ENCODE measurements around the gene COL4A1.

DNA sequence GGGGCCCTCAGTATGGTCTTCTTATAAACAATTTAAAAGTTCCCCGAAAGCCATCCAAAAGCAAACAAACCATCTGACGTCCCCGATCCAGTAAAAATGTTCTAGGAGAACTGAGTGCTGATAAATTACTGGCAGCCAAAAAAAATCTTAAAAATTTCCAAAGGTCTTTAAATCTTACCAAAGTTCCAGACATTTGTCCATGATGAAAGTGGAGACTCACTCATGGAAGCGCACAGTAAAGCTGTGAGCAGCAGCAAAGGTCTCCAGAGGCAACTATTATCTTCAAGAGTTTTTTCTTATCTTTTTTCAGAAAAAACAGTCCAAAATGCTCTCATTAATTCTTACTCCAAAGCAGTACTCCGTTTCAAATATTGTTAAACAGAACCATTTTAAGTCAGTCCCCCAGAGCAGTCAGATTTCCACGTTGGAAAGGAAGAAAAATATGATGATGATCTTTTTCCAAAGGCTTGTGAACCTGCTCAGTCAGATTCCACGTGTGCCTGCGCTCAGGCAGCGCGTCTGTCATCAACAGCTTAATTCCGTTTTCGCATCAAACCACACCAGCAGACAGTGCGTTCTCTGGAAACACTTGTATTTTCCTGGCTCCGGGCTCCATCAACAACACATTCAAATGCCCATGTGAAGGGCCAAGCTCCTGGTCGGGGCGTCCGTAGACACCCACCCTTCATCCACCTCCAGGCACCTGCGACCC lies 85.4 kb downstream of the COL4A1 start:
- TF ChIP-seq, protein P1, sequence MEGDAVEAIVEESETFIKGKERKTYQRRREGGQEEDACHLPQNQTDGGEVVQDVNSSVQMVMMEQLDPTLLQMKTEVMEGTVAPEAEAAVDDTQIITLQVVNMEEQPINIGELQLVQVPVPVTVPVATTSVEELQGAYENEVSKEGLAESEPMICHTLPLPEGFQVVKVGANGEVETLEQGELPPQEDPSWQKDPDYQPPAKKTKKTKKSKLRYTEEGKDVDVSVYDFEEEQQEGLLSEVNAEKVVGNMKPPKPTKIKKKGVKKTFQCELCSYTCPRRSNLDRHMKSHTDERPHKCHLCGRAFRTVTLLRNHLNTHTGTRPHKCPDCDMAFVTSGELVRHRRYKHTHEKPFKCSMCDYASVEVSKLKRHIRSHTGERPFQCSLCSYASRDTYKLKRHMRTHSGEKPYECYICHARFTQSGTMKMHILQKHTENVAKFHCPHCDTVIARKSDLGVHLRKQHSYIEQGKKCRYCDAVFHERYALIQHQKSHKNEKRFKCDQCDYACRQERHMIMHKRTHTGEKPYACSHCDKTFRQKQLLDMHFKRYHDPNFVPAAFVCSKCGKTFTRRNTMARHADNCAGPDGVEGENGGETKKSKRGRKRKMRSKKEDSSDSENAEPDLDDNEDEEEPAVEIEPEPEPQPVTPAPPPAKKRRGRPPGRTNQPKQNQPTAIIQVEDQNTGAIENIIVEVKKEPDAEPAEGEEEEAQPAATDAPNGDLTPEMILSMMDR (conservative IDR thresholded peaks at IDR 0.05; ENCODE audit: low read length): no peak
- no peak for TF ChIP-seq EZH2phosphoT487 (IDR thresholded peaks at IDR 0.05; ENCODE audit: borderline replicate concordance)

Measured in Loucy (cell line).